MM.1S (cell line): ENCODE results near the gene DMXL2.

ENCODE experiments used
- DNase-seq: peaks from one replicate; pipeline ENCODE4 v3.0.0-alpha.2; 2015
- H2AFZ ChIP-seq: fragments of 300-600 bp; sonication (generic); 2 replicates; pipeline ENCODE4 v1.6.0; 2016; ENCODE audit warnings: antibody characterized with exemption, low read length
- H3F3A ChIP-seq: fragments of 300-600 bp; sonication (generic); 2 replicates; pipeline ENCODE4 v1.6.1; 2016; ENCODE audit warnings: mild to moderate bottlenecking, antibody characterized with exemption, low read length, moderate library complexity, mixed read lengths; ENCODE audit not compliant: insufficient read depth
- H3K27ac ChIP-seq: fragments of 300-600 bp; sonication (generic); 2 replicates; pipeline ENCODE4 v1.5.1; 2016; ENCODE audit warnings: mild to moderate bottlenecking, low read length
- H3K27me3 ChIP-seq: fragments of 300-600 bp; sonication (generic); replicated peaks from 2 replicates; pipeline ENCODE4 v1.6.0; 2016; ENCODE audit warnings: low read length; ENCODE audit not compliant: insufficient read depth
- H3K36me3 ChIP-seq: fragments of 300-600 bp; sonication (generic); replicated peaks from 2 replicates; pipeline ENCODE4 v1.6.1; 2016; ENCODE audit warnings: mild to moderate bottlenecking, low read length, mixed read lengths; ENCODE audit not compliant: insufficient read depth
- H3K4me1 ChIP-seq: fragments of 300-600 bp; sonication (generic); 2 replicates; pipeline ENCODE4 v1.6.1; 2016; ENCODE audit warnings: low read length, mixed read lengths
- H3K4me2 ChIP-seq: fragments of 300-600 bp; sonication (generic); 2 replicates; pipeline ENCODE4 v1.6.0; 2016; ENCODE audit warnings: low read depth, low read length
- H3K4me3 ChIP-seq: fragments of 300-600 bp; sonication (generic); 2 replicates; pipeline ENCODE4 v1.5.1; 2016; ENCODE audit warnings: low read length, mixed read lengths
- H3K79me2 ChIP-seq: fragments of 300-600 bp; sonication (generic); 2 replicates; pipeline ENCODE4 v1.6.1; 2016; ENCODE audit warnings: mixed run types, low read length, mixed read lengths
- H3K9ac ChIP-seq: fragments of 300-600 bp; sonication (generic); 2 replicates; pipeline ENCODE4 v1.6.1; 2016; ENCODE audit warnings: low read length, mixed read lengths
- H3K9me2 ChIP-seq: fragments of 300-600 bp; sonication (generic); replicated peaks from 2 replicates; pipeline ENCODE4 v1.6.1; 2016; ENCODE audit warnings: mild to moderate bottlenecking, low read length, mixed read lengths; ENCODE audit not compliant: insufficient read depth
- H3K9me3 ChIP-seq: fragments of 300-600 bp; sonication (generic); replicated peaks from 2 replicates; pipeline ENCODE4 v1.6.1; 2016; ENCODE audit warnings: mild to moderate bottlenecking, low read length, mixed read lengths; ENCODE audit not compliant: insufficient read depth
- H4K20me1 ChIP-seq: fragments of 300-600 bp; sonication (generic); 2 replicates; pipeline ENCODE4 v1.6.1; 2016; ENCODE audit warnings: mild to moderate bottlenecking, low read length, moderate library complexity, mixed read lengths; ENCODE audit not compliant: insufficient read depth
- CTCF ChIP-seq: fragments of 300-600 bp; sonication (generic); IDR thresholded peaks from 2 replicates; pipeline ENCODE4 v1.5.1; 2016; ENCODE audit warnings: antibody characterized with exemption, low read length, mixed read lengths
- EZH2 ChIP-seq: fragments of 300-600 bp; sonication (generic); optimal IDR thresholded peaks from 2 replicates; pipeline ENCODE3; 2017; ENCODE audit warnings: low read depth, mild to moderate bottlenecking, antibody characterized with exemption, low read length, mixed read lengths
- EZH2phosphoT487 ChIP-seq: fragments of 300-600 bp; sonication (generic); IDR thresholded peaks from 2 replicates; pipeline ENCODE4 v1.6.1; 2018; ENCODE audit warnings: antibody characterized with exemption, low read length

The DMXL2 gene

DNA sequence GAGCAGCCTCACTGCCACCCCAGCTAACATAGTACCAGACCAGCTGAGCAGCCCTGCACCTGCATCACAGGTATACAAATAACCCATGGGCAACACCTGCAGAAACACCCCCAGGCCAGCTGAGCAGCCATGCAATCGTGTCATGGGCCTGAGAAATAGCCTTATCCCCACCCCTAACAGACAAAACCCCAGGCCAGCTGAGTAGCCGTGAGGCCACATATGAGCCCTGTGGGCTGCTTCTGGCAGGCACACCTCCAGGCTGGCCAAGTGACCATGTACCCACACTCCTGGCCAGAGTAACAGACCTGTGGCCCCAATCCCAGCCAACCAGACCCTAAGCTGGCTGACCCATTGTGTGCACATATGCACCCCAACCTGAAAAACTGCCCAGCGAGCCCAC lies 138.6 kb downstream of the DMXL2 start:
- H3K9ac ChIP-seq = no peak overlapping the region
- H3K4me2 ChIP-seq = no peak overlapping the region
- no peak overlapping the region for H2AFZ ChIP-seq
- H3K27ac ChIP-seq = no peak overlapping the region
- H3K79me2 ChIP-seq = no peaks in the 10 kb centered on the region
- H3K9me3 ChIP-seq = no peaks in the 10 kb centered on the region
- no peaks in the 10 kb centered on the region for H3K9me2 ChIP-seq
- no peaks in the 10 kb centered on the region for H3K27me3 ChIP-seq
- no peaks in the 10 kb centered on the region for H3F3A ChIP-seq
- H3K4me3 ChIP-seq = no peak overlapping the region
- no peak for TF ChIP-seq CTCF
- TF ChIP-seq EZH2phosphoT487 = no peak
- no peak for TF ChIP-seq EZH2
- H3K4me1 ChIP-seq = no peaks in the 10 kb centered on the region
- DNase-seq = no peak
- no peaks in the 10 kb centered on the region for H4K20me1 ChIP-seq
- no peaks in the 10 kb centered on the region for H3K36me3 ChIP-seq

GRCh38 chr15:51483520-51483919 lies 139.1 kb downstream of the DMXL2 start:
- Histone ChIP-seq H3K79me2 (no peaks in the 10 kb centered on the region), H3K27ac (no peak overlapping the region), H3K9ac (no peak overlapping the region), H3K4me2 (no peak overlapping the region), H4K20me1 (no peaks in the 10 kb centered on the region), H2AFZ (no peak overlapping the region), H3K9me2 (no peaks in the 10 kb centered on the region), H3K9me3 (no peaks in the 10 kb centered on the region), H3F3A (no peaks in the 10 kb centered on the region), H3K4me3 (no peak overlapping the region), H3K36me3 (no peaks in the 10 kb centered on the region), H3K4me1 (no peaks in the 10 kb centered on the region), H3K27me3 (no peaks in the 10 kb centered on the region)
- no peak for TF ChIP-seq EZH2phosphoT487
- TF ChIP-seq EZH2 = no peak
- no peak for TF ChIP-seq CTCF
- no peak for DNase-seq

- no peak for DNase-seq
- H2AFZ ChIP-seq = no peak overlapping the region
- H3K4me2 ChIP-seq = no peak overlapping the region
- H3K4me1 ChIP-seq = no peaks in the 10 kb centered on the region
- no peak overlapping the region for H3K4me3 ChIP-seq
- no peak overlapping the region for H3K9ac ChIP-seq
- no peaks in the 10 kb centered on the region for H3F3A ChIP-seq
- TF ChIP-seq CTCF (no peak), EZH2 (no peak), EZH2phosphoT487 (no peak)
- no peak overlapping the region for H3K27ac ChIP-seq
- H3K36me3 ChIP-seq = no peaks in the 10 kb centered on the region
- H3K79me2 ChIP-seq = no peaks in the 10 kb centered on the region
- H3K9me3 ChIP-seq = no peaks in the 10 kb centered on the region
- no peaks in the 10 kb centered on the region for H4K20me1 ChIP-seq
- H3K27me3 ChIP-seq = no peaks in the 10 kb centered on the region
- H3K9me2 ChIP-seq = no peaks in the 10 kb centered on the region
Observed at GRCh38 chr15:51475736-51476135, 146.8 kb downstream of the DMXL2 start.
